H1 (cell line): ENCODE results near the gene PARD3. TPM values are rescaled to one million over a fixed set of nuclear protein-coding genes. Genes with fewer than 3 reads are reported as not detected.

Experiments
- CTCF ChIA-PET: fragments of 300-600 bp; sonication (Branson Sonifier 250); formaldehyde crosslinking; loops from one replicate; lab custom pipeline; 2021; ENCODE audit not compliant: partially characterized antibody; lab: Charles Lee
- POLR2A ChIA-PET: fragments of 300-600 bp; sonication (Branson Sonifier 250); formaldehyde crosslinking; loops from one replicate; lab custom pipeline; 2021; ENCODE audit warnings: inconsistent platforms; ENCODE audit not compliant: partially characterized antibody; lab: Charles Lee
- DNase-seq, 2 experiments: peaks; one replicate each; pipeline versions ENCODE4 v3.0.0 to v3.0.0-alpha.2; 2010 to 2022; ENCODE audit warnings: low spot score in 2 of 2, low read depth in 1 of 2, mixed read lengths in 1 of 2
- FAIRE-seq: peaks from 2 replicates; lab custom pipeline; 2011; peaks lifted over from hg19 to GRCh38; lab: Jason Lieb, UNC
- H2AFZ ChIP-seq: 2 replicates; pipeline ENCODE4 v1.8.1; 2012; ENCODE audit warnings: low read length, inconsistent platforms
- H2AK5ac ChIP-seq: 2 replicates; pipeline ENCODE4 v1.6.1; 2013; ENCODE audit warnings: low read depth, low read length
- H2BK120ac ChIP-seq: replicated peaks from 2 replicates; pipeline ENCODE3; 2013; ENCODE audit warnings: low read depth, low read length, inconsistent platforms
- H2BK12ac ChIP-seq: 2 replicates; pipeline ENCODE4 v1.6.1; 2013; ENCODE audit warnings: low read depth, low read length
- H2BK15ac ChIP-seq: 2 replicates; pipeline ENCODE4 v1.6.1; 2013; ENCODE audit warnings: low read length
- H2BK20ac ChIP-seq: 2 replicates; pipeline ENCODE4 v1.6.1; 2013; ENCODE audit warnings: low read length
- H2BK5ac ChIP-seq: 2 replicates; pipeline ENCODE4 v1.6.1; 2013; ENCODE audit warnings: low read depth, low read length
- H3K14ac ChIP-seq: 2 replicates; pipeline ENCODE4 v1.6.1; 2013; ENCODE audit warnings: inconsistent platforms; ENCODE audit not compliant: insufficient read length
- H3K18ac ChIP-seq: 2 replicates; pipeline ENCODE4 v1.6.1; 2013; ENCODE audit warnings: low read length; ENCODE audit errors: extremely low read depth
- H3K23ac ChIP-seq: 2 replicates; pipeline ENCODE4 v1.6.1; 2013; ENCODE audit warnings: inconsistent platforms; ENCODE audit not compliant: insufficient read length
- H3K23me2 ChIP-seq: 2 replicates; pipeline ENCODE4 v1.6.1; 2013; ENCODE audit warnings: low read depth, low read length
- H3K27ac ChIP-seq: 2 replicates; pipeline ENCODE4 v1.6.1; 2011; ENCODE audit warnings: low read depth, low read length, inconsistent platforms
- H3K27me3 ChIP-seq, 4 experiments: replicated peaks in 1 of 4; 1 replicate in 1 of 4; 2 replicates in 3 of 4; pipeline versions ENCODE4 v1.6.1 to v1.8.1; 2011 to 2013; ENCODE audit warnings: low read length in 3 of 4, mild to moderate bottlenecking in 3 of 4, inconsistent platforms in 2 of 4, mixed read lengths in 2 of 4, moderate library complexity in 1 of 4; ENCODE audit not compliant: control insufficient read depth in 3 of 4, insufficient read depth in 3 of 4; ENCODE audit errors: extremely low read depth in 1 of 4
- H3K36me3 ChIP-seq, 4 experiments: 2 replicates each; pipeline versions ENCODE4 v1.6.1 to v1.8.1; 2011 to 2013; ENCODE audit warnings: mild to moderate bottlenecking in 4 of 4, low read length in 3 of 4, moderate library complexity in 2 of 4, control low read depth in 1 of 4, inconsistent platforms in 1 of 4; ENCODE audit not compliant: insufficient read depth in 4 of 4, control insufficient read depth in 2 of 4
- H3K4ac ChIP-seq: replicated peaks from 2 replicates; pipeline ENCODE3; 2013; ENCODE audit warnings: low read length, low read depth, mixed read lengths, inconsistent platforms; ENCODE audit not compliant: insufficient read length
- H3K4me1 ChIP-seq, 4 experiments: replicated peaks in 1 of 4; 1 replicate in 1 of 4; 2 replicates in 3 of 4; pipeline versions ENCODE4 v1.6.1 to v1.8.1; 2011 to 2013; ENCODE audit warnings: low read length in 3 of 4, inconsistent platforms in 2 of 4, mixed read lengths in 1 of 4; ENCODE audit not compliant: insufficient read depth in 4 of 4, control insufficient read depth in 3 of 4
- H3K4me2 ChIP-seq, 2 experiments: 2 replicates each; pipeline versions ENCODE4 v1.6.1 to v1.8.1; 2011 to 2013; ENCODE audit warnings: low read depth in 2 of 2, low read length in 2 of 2, control low read depth in 1 of 2, inconsistent platforms in 1 of 2, mild to moderate bottlenecking in 1 of 2; ENCODE audit not compliant: insufficient read depth in 1 of 2
- H3K4me3 ChIP-seq, 4 experiments: fragments of 200-600, 300-600 bp in 1 of 4; sonication (generic), shearing (Covaris generic), sonication (Bioruptor Twin) in 1 of 4; 2 replicates each; pipeline versions ENCODE4 v1.5.1 to v1.8.1; 2011 to 2016; ENCODE audit warnings: low read length in 4 of 4, low read depth in 3 of 4, control low read depth in 2 of 4, inconsistent platforms in 2 of 4, mild to moderate bottlenecking in 2 of 4, mixed read lengths in 1 of 4, moderate library complexity in 1 of 4; ENCODE audit not compliant: insufficient read depth in 2 of 4; ENCODE audit errors: extremely low read depth in 1 of 4
- H3K56ac ChIP-seq: replicated peaks from 2 replicates; pipeline ENCODE3; 2013; ENCODE audit warnings: low read depth, mild to moderate bottlenecking, mixed read lengths, low read length, inconsistent platforms; ENCODE audit not compliant: insufficient read length
- H3K79me1 ChIP-seq: 2 replicates; pipeline ENCODE4 v1.6.1; 2013; ENCODE audit warnings: low read depth, low read length, control low read depth
- H3K79me2 ChIP-seq, 2 experiments: 2 replicates each; pipeline versions ENCODE4 v1.6.1 to v1.8.1; 2012 to 2013; ENCODE audit warnings: low read length in 2 of 2, mild to moderate bottlenecking in 2 of 2, inconsistent platforms in 1 of 2; ENCODE audit not compliant: insufficient read depth in 2 of 2, control insufficient read depth in 1 of 2
- H3K9ac ChIP-seq, 4 experiments: replicated peaks in 1 of 4; 1 replicate in 1 of 4; 2 replicates in 3 of 4; pipeline versions ENCODE4 v1.6.1 to v1.8.1; 2011 to 2013; ENCODE audit warnings: low read depth in 3 of 4, low read length in 3 of 4, control low read depth in 2 of 4, mild to moderate bottlenecking in 2 of 4, moderate library complexity in 2 of 4, inconsistent platforms in 1 of 4; ENCODE audit errors: extremely low read depth in 1 of 4
- H3K9me3 ChIP-seq, 2 experiments: 2 replicates each; pipeline versions ENCODE4 v1.6.1 to v1.8.1; 2012 to 2013; ENCODE audit warnings: mild to moderate bottlenecking in 2 of 2, moderate library complexity in 2 of 2, control low read depth in 1 of 2, inconsistent platforms in 1 of 2, low read depth in 1 of 2, low read length in 1 of 2, mixed read lengths in 1 of 2; ENCODE audit not compliant: insufficient read depth in 2 of 2
- H4K20me1 ChIP-seq, 2 experiments: replicated peaks in 1 of 2; 2 replicates each; pipeline versions ENCODE3 to v1.8.1; 2011 to 2013; ENCODE audit warnings: inconsistent platforms in 2 of 2, low read length in 2 of 2, mild to moderate bottlenecking in 1 of 2; ENCODE audit not compliant: insufficient read depth in 2 of 2, control insufficient read depth in 1 of 2
- H4K5ac ChIP-seq: 2 replicates; pipeline ENCODE4 v1.6.1; 2013; ENCODE audit warnings: low read length, low read depth, mixed read lengths, inconsistent platforms; ENCODE audit not compliant: insufficient read length
- H4K8ac ChIP-seq: 2 replicates; pipeline ENCODE4 v1.8.0; 2013; ENCODE audit warnings: mild to moderate bottlenecking, moderate library complexity, low read length, inconsistent platforms; ENCODE audit not compliant: insufficient read depth; ENCODE audit errors: extremely low read depth
- H4K91ac ChIP-seq: replicated peaks from 2 replicates; pipeline ENCODE3; 2013; ENCODE audit warnings: low read length, mixed read lengths, inconsistent platforms; ENCODE audit not compliant: insufficient read length
- BCL11A ChIP-seq, 2 experiments: IDR thresholded peaks; one replicate each; pipeline ENCODE4 v1.6.1; 2011; ENCODE audit warnings: low read depth in 2 of 2, low read length in 2 of 2, mild to moderate bottlenecking in 2 of 2
- CTCF ChIP-seq, 3 experiments: IDR thresholded peaks; 1 replicate in 2 of 3; 2 replicates in 1 of 3; pipeline versions ENCODE4 v1.5.1 to v1.6.1; 2011; ENCODE audit warnings: low read length in 3 of 3, mild to moderate bottlenecking in 3 of 3, inconsistent platforms in 2 of 3, low read depth in 1 of 3, moderate library complexity in 1 of 3; ENCODE audit not compliant: insufficient read depth in 1 of 3; ENCODE audit errors: control extremely low read depth in 1 of 3
- GTF2F1 ChIP-seq: IDR thresholded peaks from 2 replicates; pipeline ENCODE4 v1.6.1; 2012; ENCODE audit warnings: low read depth, low read length, improper control_type of control experiment, borderline replicate concordance
- PHF8 ChIP-seq: fragments of 200-600 bp; sonication (generic); conservative IDR thresholded peaks from 2 replicates; pipeline ENCODE4 v1.7.1; 2012; ENCODE audit warnings: low read depth, mild to moderate bottlenecking, inconsistent platforms, low read length, moderate library complexity
- SAP30 ChIP-seq: fragments of 300-600 bp; sonication (generic); IDR thresholded peaks from 2 replicates; pipeline ENCODE4 v1.7.1; 2012; ENCODE audit warnings: low read length, moderate library complexity, mild to moderate bottlenecking, inconsistent platforms; ENCODE audit not compliant: insufficient read depth, insufficient replicate concordance
- SIX5 ChIP-seq: IDR thresholded peaks from 2 replicates; pipeline ENCODE4 v1.6.1; 2011; ENCODE audit warnings: mild to moderate bottlenecking, low read depth, low read length
- SP4 ChIP-seq: IDR thresholded peaks from 2 replicates; pipeline ENCODE4 v1.6.1; 2012; ENCODE audit warnings: low read length, inconsistent platforms
- TAF1 ChIP-seq: IDR thresholded peaks from 2 replicates; pipeline ENCODE4 v1.6.1; 2011; ENCODE audit warnings: mild to moderate bottlenecking, low read depth, low read length
- WGBS, 2 experiments: shearing (Covaris generic) in 1 of 2; methylation state at CpG; one replicate each; pipeline versions ENCODE4 v1.1.6 to v1.1.7; 2013 to 2015; ENCODE audit warnings: low lambda C conversion rate in 2 of 2, mixed read lengths in 2 of 2, inconsistent platforms in 1 of 2, low coverage in 1 of 2, missing lambda C conversion rate in 1 of 2; ENCODE audit not compliant: insufficient replicate concordance in 2 of 2, insufficient coverage in 1 of 2, insufficient read length in 1 of 2; ENCODE audit errors: extremely low coverage in 1 of 2, missing lambda C conversion rate in 1 of 2; 5-methylcytosine and 5-hydroxymethylcytosine counted together
- polyA plus RNA-seq, 7 experiments: library from polyadenylated mRNA; depleted of rRNA in 3 of 7; stranded (reverse) in 5 of 7; unstranded in 2 of 7; fragments of >200 nt in 5 of 7; fragments of 200-250 nt in 2 of 7; gene quantifications; 1 replicate in 5 of 7; 2 replicates in 1 of 7; 4 replicates in 1 of 7; pipeline versions ENCODE4 v1.2.1 to v1.2.3, GENCODE V29; 2011 to 2013; ENCODE audit warnings: missing spikeins in 2 of 7, mixed read lengths in 2 of 7
- total RNA-seq: library from RNA; stranded (reverse); fragmentation: NEBNext Ultra II Directional; extraction: Animal tissue kit (Norgen Biotek cat#: 25700); gene quantifications from 2 replicates; pipeline ENCODE4 v1.2.1, GENCODE V29; 2021

Gene PARD3
- total and polyA plus RNA-seq, 2 of the 8 experiments (the other 6 are each of a cell fraction or from before 2014, with no cell fraction given) = 19.7 to 49.1 TPM

GRCh38 chr10:34126371-34127151 is 688.5 kb downstream of the PARD3 start:
- no peak overlapping the region for H3K27ac ChIP-seq
- no peak overlapping the region for H3K18ac ChIP-seq
- no peaks in the 10 kb centered on the region for H3K9me3 ChIP-seq
- WGBS, 2 experiments = 96% methylated on average over 1 of the region's 1 CpG; no CpG with 5 or more reads in 1 of the 2 experiments
- TF ChIP-seq SP4 (no peak), SIX5 (no peak), TAF1 (no peak), BCL11A (IDR thresholded peaks at IDR 0.05; ENCODE audit: low read depth in 2 of 2, low read length in 2 of 2) (no peak), GTF2F1 (no peak), CTCF (IDR thresholded peaks at IDR 0.05; ENCODE audit: control extremely low read depth in 1 of 3, insufficient read depth in 1 of 3, low read depth in 1 of 3, low read length in 3 of 3) (no peak), PHF8 (no peak), SAP30 (no peak)
- CTCF ChIA-PET = interaction anchor here (0.6 to 1.3 kb wide), 3 partner anchors 21 to 560 kb away, joined by 3 to 4 read pairs (median 3); no protein-coding TSS in a partner anchor
- POLR2A ChIA-PET = no interaction called here
- no peak overlapping the region for H3K4me2 ChIP-seq
- H2BK5ac ChIP-seq = no peak overlapping the region
- no peak overlapping the region for H3K56ac ChIP-seq
- no peak overlapping the region for H3K23ac ChIP-seq
- no peak overlapping the region for H2BK120ac ChIP-seq
- H3K9ac ChIP-seq = no peak overlapping the region
- no peaks in the 10 kb centered on the region; a peak in 1 of 7 replicates for H3K4me1 ChIP-seq
- H4K91ac ChIP-seq = no peak overlapping the region
- no peak overlapping the region for H3K14ac ChIP-seq
- FAIRE-seq (no peak), DNase-seq (no peak)
- H3K36me3 ChIP-seq = no peaks in the 10 kb centered on the region
- H2BK12ac ChIP-seq = no peak overlapping the region
- H4K5ac ChIP-seq = no peak overlapping the region
- H2AFZ ChIP-seq = no peak overlapping the region
- no peak overlapping the region for H3K4ac ChIP-seq
- H3K4me3 ChIP-seq = no peak overlapping the region
- no peak overlapping the region for H2BK20ac ChIP-seq
- H3K79me1 ChIP-seq = no peaks in the 10 kb centered on the region
- no peaks in the 10 kb centered on the region for H3K27me3 ChIP-seq
- H4K20me1 ChIP-seq = no peaks in the 10 kb centered on the region
- no peak overlapping the region for H2BK15ac ChIP-seq
- H3K79me2 ChIP-seq = no peaks in the 10 kb centered on the region
- no peak overlapping the region for H4K8ac ChIP-seq
- no peak overlapping the region for H2AK5ac ChIP-seq
- H3K23me2 ChIP-seq = no peaks in the 10 kb centered on the region
